HCT116 (cell line): ENCODE data around the gene ELF5. TPM values are rescaled to one million over a fixed set of nuclear protein-coding genes. Genes with fewer than 3 reads are reported as not detected.

Source experiments
- ATAC-seq: fragments of 200-7000 bp; cut with Tn5 transposase; 2 replicates; pipeline ENCODE4 v1.9.1; 2020; ENCODE audit warnings: mild to moderate bottlenecking, moderate library complexity
- BruUV-seq: library from RNA; stranded (reverse); fragments of 400-500 nt; replicated peaks from 2 replicates; lab custom pipeline; 2021; lab: Mats Ljungman, UMichigan
- CTCF ChIA-PET: fragments of 300-600 bp; sonication (Branson Sonifier 250); formaldehyde crosslinking; loops from one replicate; lab custom pipeline; 2021; ENCODE audit warnings: antibody characterized with exemption; lab: Charles Lee
- POLR2A ChIA-PET: fragments of 300-600, 350-600 bp; sonication (Branson Sonifier 250); formaldehyde crosslinking; loops from one replicate; lab custom pipeline; 2021; ENCODE audit warnings: antibody characterized with exemption; lab: Charles Lee
- RAD21 ChIA-PET, 2 experiments: fragments of 300-600 bp; sonication (Branson Sonifier 250); formaldehyde crosslinking; loops; one replicate each; lab custom pipeline; 2023; ENCODE audit warnings: low total read pairs in 2 of 2; ENCODE audit not compliant: uncharacterized antibody in 2 of 2, unreplicated experiment in 2 of 2, low non-redundant PET in 1 of 2; lab: Charles Lee
- DNase-seq: peaks from one replicate; pipeline ENCODE4 v3.0.0-alpha.2; 2010; ENCODE audit warnings: low read depth, low spot score
- H2AFZ ChIP-seq: fragments of 200-600 bp; shearing (Covaris generic), sonication (generic); 2 replicates; pipeline ENCODE4 v1.6.1; 2017; ENCODE audit warnings: low read depth, mixed run types, mixed read lengths, antibody characterized with exemption, low read length; ENCODE audit not compliant: poor library complexity, severe bottlenecking
- H3K27ac ChIP-seq: 2 replicates; pipeline ENCODE4 v1.5.1; 2012; ENCODE audit warnings: low read depth, low read length
- H3K27me3 ChIP-seq: fragments of 200-600 bp; sonication (generic); 2 replicates; pipeline ENCODE4 v1.6.1; 2016; ENCODE audit warnings: mixed run types, low read length, mixed read lengths; ENCODE audit not compliant: insufficient read depth
- H3K36me3 ChIP-seq, 2 experiments: fragments of 200-500 bp in 1 of 2; fragments of 200-600 bp in 1 of 2; sonication (Bioruptor generic) in 1 of 2; sonication (generic) in 1 of 2; 2 replicates each; pipeline versions ENCODE4 v1.5.1 to v1.6.1; 2014 to 2016; ENCODE audit warnings: low read length in 2 of 2, inconsistent platforms in 1 of 2, mixed read lengths in 1 of 2, mixed run types in 1 of 2; ENCODE audit not compliant: insufficient read depth in 2 of 2, control insufficient read depth in 1 of 2
- H3K4me1 ChIP-seq, 2 experiments: fragments of 200-600 bp in 1 of 2; sonication (generic) in 1 of 2; 2 replicates each; pipeline versions ENCODE4 v1.5.1 to v1.6.1; 2012 to 2017; ENCODE audit warnings: low read length in 2 of 2, inconsistent platforms in 1 of 2, mild to moderate bottlenecking in 1 of 2, mixed read lengths in 1 of 2, mixed run types in 1 of 2, moderate library complexity in 1 of 2; ENCODE audit not compliant: insufficient read depth in 2 of 2, control insufficient read depth in 1 of 2
- H3K4me2 ChIP-seq: fragments of 200-600 bp; sonication (generic); 2 replicates; pipeline ENCODE4 v1.6.1; 2017; ENCODE audit warnings: mixed run types, low read length, mixed read lengths
- H3K4me3 ChIP-seq, 2 experiments: fragments of 200-600 bp in 1 of 2; sonication (generic) in 1 of 2; replicated peaks in 1 of 2; 2 replicates each; pipeline ENCODE4 v1.5.1; 2011 to 2016; ENCODE audit warnings: low read length in 2 of 2, control low read depth in 1 of 2, low read depth in 1 of 2, mild to moderate bottlenecking in 1 of 2, mixed read lengths in 1 of 2, mixed run types in 1 of 2
- H3K79me2 ChIP-seq: fragments of 200-600 bp; sonication (generic); 2 replicates; pipeline ENCODE4 v1.6.1; 2017; ENCODE audit warnings: mild to moderate bottlenecking, mixed run types, low read length, moderate library complexity, mixed read lengths; ENCODE audit not compliant: insufficient read depth
- H3K9ac ChIP-seq: fragments of 200-600 bp; sonication (generic); 2 replicates; pipeline ENCODE4 v1.6.1; 2016; ENCODE audit warnings: low read length, mixed read lengths
- H3K9me2 ChIP-seq: fragments of 200-600 bp; sonication (generic), shearing (Covaris generic); 2 replicates; pipeline ENCODE4 v1.6.1; 2017; ENCODE audit warnings: mixed run types, mild to moderate bottlenecking, moderate library complexity; ENCODE audit not compliant: insufficient read depth
- H3K9me3 ChIP-seq, 2 experiments: fragments of 200-500 bp in 1 of 2; fragments of 200-600 bp in 1 of 2; sonication (Bioruptor generic) in 1 of 2; sonication (generic) in 1 of 2; 2 replicates each; pipeline ENCODE4 v1.6.1; 2014 to 2017; ENCODE audit warnings: low read length in 2 of 2, mixed read lengths in 2 of 2, inconsistent platforms in 1 of 2, low read depth in 1 of 2, mild to moderate bottlenecking in 1 of 2, mixed run types in 1 of 2, moderate library complexity in 1 of 2; ENCODE audit not compliant: control insufficient read depth in 1 of 2, insufficient read depth in 1 of 2
- H4K20me1 ChIP-seq: fragments of 200-600 bp; sonication (generic), shearing (Covaris generic); 2 replicates; pipeline ENCODE4 v1.6.1; 2017; ENCODE audit warnings: mixed run types, mild to moderate bottlenecking, moderate library complexity; ENCODE audit not compliant: insufficient read depth
- CBX3 ChIP-seq: IDR thresholded peaks from 2 replicates; pipeline ENCODE4 v1.6.1; 2012; ENCODE audit warnings: low read depth
- CEBPB ChIP-seq: IDR thresholded peaks from 2 replicates; pipeline ENCODE4 v1.6.1; 2012; ENCODE audit warnings: low read depth
- ELF1 ChIP-seq: IDR thresholded peaks from 2 replicates; pipeline ENCODE4 v1.6.1; 2012; ENCODE audit warnings: low read depth, borderline replicate concordance
- EZH2 ChIP-seq: fragments of 200-600 bp; sonication (generic); IDR thresholded peaks from 2 replicates; pipeline ENCODE4 v1.6.1; 2017; ENCODE audit warnings: antibody characterized with exemption, mixed run types
- EZH2phosphoT487 ChIP-seq: fragments of 200-600 bp; IDR thresholded peaks from 2 replicates; pipeline ENCODE4 v1.6.1; 2018; ENCODE audit warnings: antibody characterized with exemption, borderline replicate concordance
- FOSL1 ChIP-seq: IDR thresholded peaks from 2 replicates; pipeline ENCODE4 v1.6.1; 2012; ENCODE audit warnings: low read depth
- JUND ChIP-seq: IDR thresholded peaks from 2 replicates; pipeline ENCODE4 v1.6.1; 2012
- POLR2A ChIP-seq: IDR thresholded peaks from 2 replicates; pipeline ENCODE4 v1.7.0; 2011; ENCODE audit warnings: borderline replicate concordance; ENCODE audit not compliant: insufficient read depth, insufficient read length; ENCODE audit errors: extremely low read depth
- POLR2AphosphoS5 ChIP-seq: IDR thresholded peaks from 2 replicates; pipeline ENCODE4 v1.6.1; 2011; ENCODE audit warnings: mild to moderate bottlenecking, low read depth, low read length, moderate library complexity
- RAD21 ChIP-seq: IDR thresholded peaks from 2 replicates; pipeline ENCODE4 v1.6.1; 2012; ENCODE audit warnings: low read depth, mild to moderate bottlenecking
- SIN3A ChIP-seq: IDR thresholded peaks from 2 replicates; pipeline ENCODE4 v1.6.1; 2012; ENCODE audit warnings: low read depth
- SRF ChIP-seq: IDR thresholded peaks from 2 replicates; pipeline ENCODE4 v1.6.1; 2012; ENCODE audit warnings: low read depth
- TCF7L2 ChIP-seq: IDR thresholded peaks from 2 replicates; pipeline ENCODE4 v1.7.0; 2011; ENCODE audit warnings: borderline replicate concordance, inconsistent platforms; ENCODE audit not compliant: insufficient read depth, insufficient read length; ENCODE audit errors: extremely low read depth
- ZNF274 ChIP-seq: fragments of 200-500 bp; sonication (Bioruptor generic); IDR thresholded peaks from 2 replicates; pipeline ENCODE4 v1.6.1; 2014; ENCODE audit warnings: mild to moderate bottlenecking, low read depth, low read length, inconsistent platforms
- intact Hi-C: fragments of 100-400 bp; cut with micrococcal nuclease; formaldehyde crosslinking; loops from 2 replicates; pipeline ENCODE4 v1.10.0; 2022
- total RNA-seq: library from RNA; stranded (reverse); gene quantifications from one replicate; pipeline ENCODE4 v1.2.1, GENCODE V29; 2021; ENCODE audit not compliant: unreplicated experiment
- TF ChIP-seq, protein P1 (sequence below): IDR thresholded peaks from 2 replicates; pipeline ENCODE4 v1.6.1; 2011; ENCODE audit warnings: mild to moderate bottlenecking, low read length, moderate library complexity; ENCODE audit not compliant: insufficient replicate concordance; ENCODE audit errors: extremely low read depth
- TF ChIP-seq, protein P2 (sequence below): IDR thresholded peaks from 2 replicates; pipeline ENCODE4 v1.6.1; 2012; ENCODE audit warnings: low read depth
- TF ChIP-seq, protein P3 (sequence below): IDR thresholded peaks from 2 replicates; pipeline ENCODE4 v1.6.1; 2012
- TF ChIP-seq, protein P4 (sequence below), 3 experiments: fragments of 200-600 bp in 1 of 3; sonication (generic) in 1 of 3; IDR thresholded peaks in 2 of 3; conservative IDR thresholded peaks in 1 of 3; 2 replicates each; pipeline ENCODE4 v1.5.1; 2012 to 2017; ENCODE audit warnings: low read depth in 2 of 3, low read length in 2 of 3, antibody characterized with exemption in 1 of 3, borderline replicate concordance in 1 of 3, control low read depth in 1 of 3, mild to moderate bottlenecking in 1 of 3, mixed read lengths in 1 of 3, mixed run types in 1 of 3, moderate library complexity in 1 of 3; ENCODE audit not compliant: insufficient read depth in 1 of 3

Gene ELF5
- total RNA-seq, 1 experiment from 2014 or later = 0.32 TPM

DNA sequence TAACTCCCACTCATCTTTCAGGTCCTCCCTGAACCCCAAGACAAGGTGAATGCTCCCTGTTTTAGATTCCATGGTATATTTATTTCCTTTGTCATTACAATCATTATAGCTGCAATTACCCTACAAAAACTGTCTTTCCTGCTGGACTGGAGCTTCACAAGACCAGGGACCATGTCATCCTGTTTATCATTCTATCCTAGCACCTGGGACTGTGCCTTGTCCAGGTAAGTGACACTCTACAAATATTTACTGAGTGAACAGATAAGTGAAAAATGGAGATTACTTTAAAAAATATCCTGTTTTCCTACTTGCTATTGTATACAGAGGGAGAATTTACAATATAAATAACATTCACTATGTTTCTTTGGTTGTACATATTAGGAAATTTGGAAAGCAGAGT lies 22.5 kb upstream of the ELF5 start:
- intact Hi-C loops = no loop called here
- Histone ChIP-seq H3K4me1 (peaks cover 0 to 6% of the 10 kb centered on the region in 2 experiments; a peak in 1 of 4 replicates), H3K79me2 (no peaks in the 10 kb centered on the region), H3K27ac (no peak overlapping the region), H3K27me3 (no peaks in the 10 kb centered on the region), H3K36me3 (no peaks in the 10 kb centered on the region), H3K9me3 (peaks cover 3 to 11% of the 10 kb centered on the region in 2 experiments; a peak in 1 of 4 replicates), H4K20me1 (no peaks in the 10 kb centered on the region), H3K9me2 (no peaks in the 10 kb centered on the region), H3K4me3 (no peak overlapping the region), H3K9ac (no peak overlapping the region), H3K4me2 (no peak overlapping the region), H2AFZ (no peak overlapping the region)
- ChIA-PET RAD21 (no interaction called here), POLR2A (no interaction called here), CTCF (no interaction called here)
- DNase-seq (no peak), ATAC-seq (no peak)
- TF ChIP-seq POLR2A (no peak), JUND (no peak), CBX3 (no peak), EZH2 (no peak), EZH2phosphoT487 (no peak), SIN3A (no peak), ZNF274 (no peak), FOSL1 (no peak), SRF (no peak), ELF1 (no peak), CEBPB (no peak), TCF7L2 (no peak), RAD21 (no peak), POLR2AphosphoS5 (no peak)
- TF ChIP-seq, protein P1, sequence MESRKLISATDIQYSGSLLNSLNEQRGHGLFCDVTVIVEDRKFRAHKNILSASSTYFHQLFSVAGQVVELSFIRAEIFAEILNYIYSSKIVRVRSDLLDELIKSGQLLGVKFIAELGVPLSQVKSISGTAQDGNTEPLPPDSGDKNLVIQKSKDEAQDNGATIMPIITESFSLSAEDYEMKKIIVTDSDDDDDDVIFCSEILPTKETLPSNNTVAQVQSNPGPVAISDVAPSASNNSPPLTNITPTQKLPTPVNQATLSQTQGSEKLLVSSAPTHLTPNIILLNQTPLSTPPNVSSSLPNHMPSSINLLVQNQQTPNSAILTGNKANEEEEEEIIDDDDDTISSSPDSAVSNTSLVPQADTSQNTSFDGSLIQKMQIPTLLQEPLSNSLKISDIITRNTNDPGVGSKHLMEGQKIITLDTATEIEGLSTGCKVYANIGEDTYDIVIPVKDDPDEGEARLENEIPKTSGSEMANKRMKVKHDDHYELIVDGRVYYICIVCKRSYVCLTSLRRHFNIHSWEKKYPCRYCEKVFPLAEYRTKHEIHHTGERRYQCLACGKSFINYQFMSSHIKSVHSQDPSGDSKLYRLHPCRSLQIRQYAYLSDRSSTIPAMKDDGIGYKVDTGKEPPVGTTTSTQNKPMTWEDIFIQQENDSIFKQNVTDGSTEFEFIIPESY = no peak
- TF ChIP-seq, protein P2, sequence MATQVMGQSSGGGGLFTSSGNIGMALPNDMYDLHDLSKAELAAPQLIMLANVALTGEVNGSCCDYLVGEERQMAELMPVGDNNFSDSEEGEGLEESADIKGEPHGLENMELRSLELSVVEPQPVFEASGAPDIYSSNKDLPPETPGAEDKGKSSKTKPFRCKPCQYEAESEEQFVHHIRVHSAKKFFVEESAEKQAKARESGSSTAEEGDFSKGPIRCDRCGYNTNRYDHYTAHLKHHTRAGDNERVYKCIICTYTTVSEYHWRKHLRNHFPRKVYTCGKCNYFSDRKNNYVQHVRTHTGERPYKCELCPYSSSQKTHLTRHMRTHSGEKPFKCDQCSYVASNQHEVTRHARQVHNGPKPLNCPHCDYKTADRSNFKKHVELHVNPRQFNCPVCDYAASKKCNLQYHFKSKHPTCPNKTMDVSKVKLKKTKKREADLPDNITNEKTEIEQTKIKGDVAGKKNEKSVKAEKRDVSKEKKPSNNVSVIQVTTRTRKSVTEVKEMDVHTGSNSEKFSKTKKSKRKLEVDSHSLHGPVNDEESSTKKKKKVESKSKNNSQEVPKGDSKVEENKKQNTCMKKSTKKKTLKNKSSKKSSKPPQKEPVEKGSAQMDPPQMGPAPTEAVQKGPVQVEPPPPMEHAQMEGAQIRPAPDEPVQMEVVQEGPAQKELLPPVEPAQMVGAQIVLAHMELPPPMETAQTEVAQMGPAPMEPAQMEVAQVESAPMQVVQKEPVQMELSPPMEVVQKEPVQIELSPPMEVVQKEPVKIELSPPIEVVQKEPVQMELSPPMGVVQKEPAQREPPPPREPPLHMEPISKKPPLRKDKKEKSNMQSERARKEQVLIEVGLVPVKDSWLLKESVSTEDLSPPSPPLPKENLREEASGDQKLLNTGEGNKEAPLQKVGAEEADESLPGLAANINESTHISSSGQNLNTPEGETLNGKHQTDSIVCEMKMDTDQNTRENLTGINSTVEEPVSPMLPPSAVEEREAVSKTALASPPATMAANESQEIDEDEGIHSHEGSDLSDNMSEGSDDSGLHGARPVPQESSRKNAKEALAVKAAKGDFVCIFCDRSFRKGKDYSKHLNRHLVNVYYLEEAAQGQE = no peak
- TF ChIP-seq, protein P3, sequence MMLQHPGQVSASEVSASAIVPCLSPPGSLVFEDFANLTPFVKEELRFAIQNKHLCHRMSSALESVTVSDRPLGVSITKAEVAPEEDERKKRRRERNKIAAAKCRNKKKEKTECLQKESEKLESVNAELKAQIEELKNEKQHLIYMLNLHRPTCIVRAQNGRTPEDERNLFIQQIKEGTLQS = no peak
- TF ChIP-seq, protein P4, sequence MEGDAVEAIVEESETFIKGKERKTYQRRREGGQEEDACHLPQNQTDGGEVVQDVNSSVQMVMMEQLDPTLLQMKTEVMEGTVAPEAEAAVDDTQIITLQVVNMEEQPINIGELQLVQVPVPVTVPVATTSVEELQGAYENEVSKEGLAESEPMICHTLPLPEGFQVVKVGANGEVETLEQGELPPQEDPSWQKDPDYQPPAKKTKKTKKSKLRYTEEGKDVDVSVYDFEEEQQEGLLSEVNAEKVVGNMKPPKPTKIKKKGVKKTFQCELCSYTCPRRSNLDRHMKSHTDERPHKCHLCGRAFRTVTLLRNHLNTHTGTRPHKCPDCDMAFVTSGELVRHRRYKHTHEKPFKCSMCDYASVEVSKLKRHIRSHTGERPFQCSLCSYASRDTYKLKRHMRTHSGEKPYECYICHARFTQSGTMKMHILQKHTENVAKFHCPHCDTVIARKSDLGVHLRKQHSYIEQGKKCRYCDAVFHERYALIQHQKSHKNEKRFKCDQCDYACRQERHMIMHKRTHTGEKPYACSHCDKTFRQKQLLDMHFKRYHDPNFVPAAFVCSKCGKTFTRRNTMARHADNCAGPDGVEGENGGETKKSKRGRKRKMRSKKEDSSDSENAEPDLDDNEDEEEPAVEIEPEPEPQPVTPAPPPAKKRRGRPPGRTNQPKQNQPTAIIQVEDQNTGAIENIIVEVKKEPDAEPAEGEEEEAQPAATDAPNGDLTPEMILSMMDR (IDR thresholded peaks at IDR 0.05 in 2 of 3, conservative IDR thresholded peaks at IDR 0.05 in 1 of 3; ENCODE audit: borderline replicate concordance in 1 of 3, insufficient read depth in 1 of 3, low read depth in 2 of 3, low read length in 2 of 3) = no peak
- no TSS peak for BruUV-seq
